Astrocyte of the cerebellum (primary cell): ENCODE results near the gene CALML3.

ENCODE experiments used
- DNase-seq: peaks from one replicate; pipeline ENCODE4 v3.0.0-alpha.2; 2011; ENCODE audit warnings: low read depth
- H3K4me3 ChIP-seq: 2 replicates; pipeline ENCODE4 v1.5.1; 2011; ENCODE audit warnings: mild to moderate bottlenecking, low read depth, low read length, moderate library complexity
- in situ Hi-C: cut with HindIII; loops from 2 replicates; pipeline ENCODE4 v1.10.0; 2017; ENCODE audit warnings: low sequenced_read_pairs
- TF ChIP-seq, protein P1 (sequence below): IDR thresholded peaks from 2 replicates; pipeline ENCODE4 v1.5.1; 2012; ENCODE audit warnings: low read length, low read depth, moderate library complexity, mild to moderate bottlenecking; ENCODE audit errors: missing control alignments

Gene CALML3

DNA sequence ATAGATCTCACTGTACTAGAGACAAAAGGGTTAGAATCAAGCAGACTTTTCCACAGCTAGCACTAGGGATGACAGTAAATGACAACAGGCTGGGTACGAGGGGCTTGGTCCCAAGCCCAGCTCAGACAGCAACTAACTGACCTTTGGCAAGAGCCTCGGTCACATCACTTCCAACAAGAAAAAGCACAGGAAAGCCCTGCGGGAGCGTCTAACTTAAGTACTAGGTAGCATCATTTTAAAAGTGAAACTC, 22.8 kb downstream of the CALML3 start:
- in situ Hi-C loops, result no loop called here
- TF ChIP-seq, protein P1, sequence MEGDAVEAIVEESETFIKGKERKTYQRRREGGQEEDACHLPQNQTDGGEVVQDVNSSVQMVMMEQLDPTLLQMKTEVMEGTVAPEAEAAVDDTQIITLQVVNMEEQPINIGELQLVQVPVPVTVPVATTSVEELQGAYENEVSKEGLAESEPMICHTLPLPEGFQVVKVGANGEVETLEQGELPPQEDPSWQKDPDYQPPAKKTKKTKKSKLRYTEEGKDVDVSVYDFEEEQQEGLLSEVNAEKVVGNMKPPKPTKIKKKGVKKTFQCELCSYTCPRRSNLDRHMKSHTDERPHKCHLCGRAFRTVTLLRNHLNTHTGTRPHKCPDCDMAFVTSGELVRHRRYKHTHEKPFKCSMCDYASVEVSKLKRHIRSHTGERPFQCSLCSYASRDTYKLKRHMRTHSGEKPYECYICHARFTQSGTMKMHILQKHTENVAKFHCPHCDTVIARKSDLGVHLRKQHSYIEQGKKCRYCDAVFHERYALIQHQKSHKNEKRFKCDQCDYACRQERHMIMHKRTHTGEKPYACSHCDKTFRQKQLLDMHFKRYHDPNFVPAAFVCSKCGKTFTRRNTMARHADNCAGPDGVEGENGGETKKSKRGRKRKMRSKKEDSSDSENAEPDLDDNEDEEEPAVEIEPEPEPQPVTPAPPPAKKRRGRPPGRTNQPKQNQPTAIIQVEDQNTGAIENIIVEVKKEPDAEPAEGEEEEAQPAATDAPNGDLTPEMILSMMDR, result no peak
- DNase-seq, result no peak
- no peak overlapping the region for H3K4me3 ChIP-seq

DNA sequence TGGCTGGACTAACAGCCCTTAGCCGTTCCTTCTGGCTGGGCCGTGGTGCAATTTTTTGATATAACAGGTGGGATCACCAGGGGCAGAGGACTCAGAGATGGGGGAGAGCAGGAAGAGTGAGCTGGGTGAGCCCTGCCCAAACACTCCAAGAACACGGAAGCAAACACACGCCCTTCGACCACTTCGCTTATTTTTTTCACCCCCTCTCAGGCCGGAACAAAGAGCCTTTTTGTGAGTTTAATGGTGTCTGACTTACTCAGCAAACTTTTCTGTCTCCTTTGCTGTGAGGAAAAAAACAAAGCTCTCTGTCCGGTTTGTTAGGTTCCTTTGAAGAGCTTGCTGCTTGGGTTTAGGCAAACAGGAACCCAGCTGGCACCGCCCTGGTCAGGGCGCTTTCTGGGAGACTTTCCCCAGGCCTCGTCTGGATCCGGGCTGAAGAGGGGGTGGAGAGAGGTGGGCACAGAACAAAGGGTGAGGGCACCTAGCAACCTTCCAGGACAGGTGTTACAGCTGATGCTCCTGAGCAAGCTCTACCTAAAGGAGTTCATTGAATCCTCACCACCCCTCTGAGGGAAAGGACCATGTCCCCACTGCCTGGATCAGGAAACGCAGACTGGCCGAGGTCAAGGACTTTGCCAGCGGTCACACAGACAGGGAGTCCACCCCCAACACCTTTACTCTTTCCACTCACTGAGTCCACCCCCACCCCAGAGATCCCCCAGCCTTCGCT, 23.3 kb downstream of the CALML3 start:
- no peak overlapping the region for H3K4me3 ChIP-seq
- TF ChIP-seq, protein P1, result no peak
- in situ Hi-C loops, result no loop called here
- DNase-seq, result no peak

DNA sequence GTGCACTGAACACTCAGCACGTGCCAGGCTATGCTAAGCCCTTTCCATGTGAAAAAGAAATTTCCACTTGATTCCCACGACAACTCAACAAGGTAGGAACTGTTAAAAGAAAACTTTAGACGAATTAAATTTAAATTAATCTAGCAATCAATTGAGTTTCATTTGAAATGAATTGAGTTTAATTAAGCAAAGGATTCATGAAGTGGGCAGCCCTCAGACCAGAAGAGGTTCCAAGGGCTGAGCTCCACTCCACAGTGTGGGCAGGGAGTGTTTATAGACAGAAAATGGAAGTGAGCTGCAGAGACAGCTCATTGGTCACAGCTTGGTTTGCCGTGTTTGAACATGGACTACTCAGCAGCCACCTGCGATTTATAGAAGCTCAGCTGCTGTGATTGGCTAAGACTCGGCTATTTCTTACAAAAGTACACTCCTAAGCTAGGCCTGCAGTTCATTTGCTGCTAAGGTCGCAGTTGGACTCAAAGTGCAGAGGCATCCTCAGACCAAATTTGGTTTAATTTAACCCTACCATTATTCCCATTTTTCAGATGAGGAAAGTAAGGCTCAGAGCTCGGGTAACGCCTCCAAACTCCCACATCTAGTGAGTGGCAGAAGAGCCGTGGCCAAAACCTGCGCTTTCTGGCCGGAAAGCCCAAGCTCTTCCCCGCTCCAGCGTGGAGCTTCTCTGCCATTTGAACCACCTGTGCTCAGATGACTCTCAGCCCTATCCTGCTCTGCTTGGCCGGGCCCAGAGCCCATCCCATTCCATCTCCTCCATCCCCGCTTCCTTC, 24.9 kb downstream of the CALML3 start:
- no peak for DNase-seq
- in situ Hi-C loops, result loop anchor here (10.0 kb wide), 1 partner anchor 55 kb away; the partner anchor contains the start of gene CALML5
- TF ChIP-seq, protein P1, result no peak
- no peak overlapping the region for H3K4me3 ChIP-seq

DNA sequence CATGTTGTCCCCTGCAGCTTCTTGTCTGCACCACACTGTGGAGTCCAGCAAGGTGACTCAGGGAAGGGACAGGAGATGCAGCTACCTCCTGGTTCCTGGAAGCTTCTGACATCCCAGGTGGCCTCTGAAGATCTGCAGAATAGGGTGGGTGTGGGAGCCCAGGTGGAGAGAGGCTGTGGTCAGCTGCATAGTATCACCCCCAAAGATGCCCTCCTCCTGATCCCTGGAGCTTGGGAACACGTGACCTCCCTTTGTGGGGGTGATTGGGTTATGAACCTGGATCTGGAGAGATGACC, 25.4 kb downstream of the CALML3 start:
- in situ Hi-C loops, result loop anchor here (10.0 kb wide), 1 partner anchor 55 kb away; the partner anchor contains the start of gene CALML5
- H3K4me3 ChIP-seq, result no peak overlapping the region
- DNase-seq, result no peak
- TF ChIP-seq, protein P1, result no peak

DNA sequence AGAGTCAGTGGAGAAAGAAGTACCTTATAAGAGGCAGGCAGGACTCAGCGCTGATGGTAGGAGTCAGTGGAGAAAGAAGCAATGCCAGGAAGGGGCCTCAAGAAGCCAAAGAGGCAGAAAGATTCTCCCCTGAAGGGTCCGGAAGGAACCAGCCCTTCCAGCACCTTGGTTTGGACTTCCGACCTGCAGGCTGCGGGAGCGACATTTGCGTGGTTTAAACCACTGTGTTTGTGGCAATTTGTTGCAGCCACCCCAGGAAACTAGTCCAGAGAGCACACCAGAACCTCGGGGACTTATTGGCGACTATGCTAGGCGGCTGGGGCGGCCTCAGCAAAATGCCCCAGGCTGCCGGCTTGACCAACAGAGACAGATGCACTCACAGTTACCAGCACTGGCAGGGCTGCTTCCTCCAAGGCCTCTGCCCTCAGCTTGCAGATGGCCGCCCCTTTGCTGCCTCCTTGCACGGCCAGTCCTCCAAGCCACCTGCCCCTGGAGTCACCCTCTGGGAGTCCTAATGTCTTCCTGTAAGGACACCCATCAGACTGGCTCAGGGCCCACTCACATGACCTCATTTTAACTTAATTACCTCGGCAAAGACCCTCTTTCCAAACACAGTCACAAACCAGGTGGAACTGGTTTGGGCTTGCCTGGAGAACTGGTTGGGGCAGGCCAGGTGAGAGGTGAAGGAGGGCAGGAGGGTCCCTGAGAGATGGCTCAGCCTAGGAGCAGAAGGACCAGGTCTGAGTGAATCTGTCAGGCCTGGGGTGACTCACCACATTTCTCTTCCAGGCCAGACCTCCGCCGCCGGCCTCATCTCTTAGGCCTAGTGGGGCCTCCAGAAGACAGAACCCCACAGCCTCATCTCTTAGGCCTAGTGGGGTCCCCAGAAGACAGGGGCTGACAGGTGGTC, 26.1 kb downstream of the CALML3 start:
- no peak for DNase-seq
- TF ChIP-seq, protein P1, result no peak
- H3K4me3 ChIP-seq, result no peak overlapping the region
- in situ Hi-C loops, result loop anchor here (10.0 kb wide), 1 partner anchor 56 kb away; the partner anchor contains the start of gene CALML5
